HG03025 (cell line): ENCODE measurements around the gene SCN1B.
"Not testable (repeated sequence)": the region's sequence is repeated elsewhere in the genome, so short reads cannot be mapped to it uniquely, and the experiment has no call there.

Source experiments
- ATAC-seq: cut with Tn5 transposase; IDR thresholded peaks from one replicate; pipeline ENCODE4 v1.9.1; 2021; ENCODE audit warnings: mild to moderate bottlenecking, moderate library complexity; ENCODE audit not compliant: unreplicated experiment, low FRiP score

The SCN1B gene

DNA sequence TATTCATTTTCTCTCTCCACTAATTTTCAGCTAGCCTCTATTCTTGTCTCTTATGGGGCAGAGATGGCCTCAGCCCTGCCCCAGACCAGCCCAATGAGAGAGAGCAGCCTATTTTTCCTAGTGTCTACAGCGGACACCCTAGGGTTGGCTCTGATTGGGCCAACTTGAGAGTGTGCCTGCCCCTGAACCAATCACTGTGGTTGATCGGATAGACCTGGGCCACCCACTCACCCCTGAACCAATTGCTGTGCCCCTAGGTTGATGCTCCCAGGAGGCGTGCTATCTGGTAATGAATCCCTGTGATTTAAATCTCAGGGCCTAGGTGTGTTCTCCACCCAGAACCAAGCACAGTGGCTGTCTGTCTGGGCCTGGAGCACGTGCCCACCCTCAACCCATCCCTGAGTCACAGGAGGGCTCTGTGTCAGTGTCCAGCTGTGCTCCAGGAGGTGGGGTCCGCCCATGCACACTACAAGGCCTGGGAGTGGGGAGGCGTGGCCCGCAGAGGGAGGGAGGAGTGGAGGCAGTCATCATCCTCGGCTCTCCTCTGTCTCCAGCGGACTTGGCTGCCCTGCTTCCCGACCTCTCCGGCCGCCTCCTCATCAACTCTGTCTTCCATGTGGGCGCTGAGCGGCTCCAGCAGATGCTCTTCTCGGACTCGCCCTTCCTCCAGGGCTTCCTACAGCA, 14.9 kb upstream of the SCN1B start:
- no peak for ATAC-seq

DNA sequence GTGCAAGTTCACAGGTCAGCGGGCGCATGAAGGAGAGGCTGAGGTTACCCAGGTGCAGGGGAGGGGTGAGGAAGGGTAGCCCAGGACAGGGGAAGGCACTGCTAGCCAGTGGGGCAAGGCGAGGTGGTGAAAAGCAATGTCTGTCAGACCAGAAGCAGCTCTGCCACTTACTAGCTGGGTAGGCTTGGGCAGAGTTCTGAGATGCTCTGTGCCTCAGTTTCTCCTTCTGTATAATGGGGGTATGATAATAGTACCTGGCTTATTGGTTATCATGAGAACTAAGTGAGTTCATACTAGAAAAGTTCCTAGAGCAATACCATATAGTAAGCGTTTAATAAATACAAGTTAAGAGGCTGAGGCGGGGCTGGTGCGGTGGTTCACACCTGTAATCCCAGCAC, 14.3 kb upstream of the SCN1B start:
- ATAC-seq, result no peak

DNA sequence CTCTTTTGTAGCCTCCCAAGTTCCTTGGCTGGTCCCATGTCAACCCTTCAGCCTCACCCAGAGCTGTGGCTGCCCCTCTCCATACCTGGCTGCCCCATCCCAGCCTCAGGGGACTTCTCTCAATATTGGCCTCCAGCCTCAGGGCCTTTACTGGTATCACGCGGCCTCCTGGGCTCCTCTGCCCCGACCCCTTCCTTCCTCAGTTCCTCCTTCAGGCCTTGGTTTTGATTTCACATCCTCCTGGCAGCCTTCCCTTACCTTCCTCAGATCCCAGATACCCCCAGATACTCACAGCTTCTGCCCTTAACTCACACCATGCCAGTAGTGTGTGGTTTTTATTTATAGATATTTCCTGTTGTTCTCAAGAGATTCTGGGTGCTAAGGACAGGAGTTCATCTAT, 12.8 kb upstream of the SCN1B start:
- ATAC-seq, result no peak

DNA sequence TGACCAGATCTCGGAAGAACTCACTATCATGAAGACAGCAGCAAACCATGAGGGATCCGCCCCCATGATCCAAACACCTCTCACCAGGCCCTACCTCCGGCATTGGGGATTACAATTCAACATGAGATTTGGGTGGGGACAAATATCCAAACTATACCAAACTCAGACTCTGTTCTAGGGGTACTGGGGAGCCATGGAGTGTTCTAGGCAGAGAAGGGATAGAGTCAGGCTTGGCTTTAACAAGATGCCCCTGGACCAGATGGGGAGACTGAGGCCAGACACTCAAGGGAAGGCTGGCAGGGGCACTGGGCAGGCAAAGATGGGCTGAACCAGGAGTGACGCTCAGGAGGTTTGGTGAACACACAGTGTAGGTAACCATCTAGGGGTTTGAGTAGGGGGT, 11.9 kb upstream of the SCN1B start:
- no peak for ATAC-seq

- ATAC-seq, result no peak
Observed at GRCh38 chr19:35019144-35019543, 11.1 kb upstream of the SCN1B start.

GRCh38 chr19:35021016-35021415, 9.3 kb upstream of the SCN1B start:
- no peak for ATAC-seq

DNA sequence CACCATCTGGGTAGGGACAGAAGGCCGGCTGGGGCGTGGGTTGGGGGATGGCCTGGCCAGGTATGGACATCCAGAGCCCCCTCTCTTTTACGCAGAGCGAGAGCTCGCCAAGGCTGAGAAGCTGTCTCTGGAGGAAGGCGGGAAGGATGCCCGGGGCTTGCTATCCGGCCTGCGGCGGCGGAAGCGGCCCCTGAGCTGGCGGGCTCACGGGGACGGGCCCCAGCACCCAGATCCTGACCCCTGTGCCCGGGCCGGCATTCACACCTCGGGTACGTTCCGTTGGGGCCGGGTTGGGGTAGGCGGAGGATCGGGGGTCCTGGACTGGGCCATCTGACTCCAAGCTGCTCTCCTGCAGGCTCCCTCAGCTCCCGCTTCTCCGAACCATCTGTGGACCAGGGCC, 8.7 kb upstream of the SCN1B start:
- ATAC-seq, result no peak

DNA sequence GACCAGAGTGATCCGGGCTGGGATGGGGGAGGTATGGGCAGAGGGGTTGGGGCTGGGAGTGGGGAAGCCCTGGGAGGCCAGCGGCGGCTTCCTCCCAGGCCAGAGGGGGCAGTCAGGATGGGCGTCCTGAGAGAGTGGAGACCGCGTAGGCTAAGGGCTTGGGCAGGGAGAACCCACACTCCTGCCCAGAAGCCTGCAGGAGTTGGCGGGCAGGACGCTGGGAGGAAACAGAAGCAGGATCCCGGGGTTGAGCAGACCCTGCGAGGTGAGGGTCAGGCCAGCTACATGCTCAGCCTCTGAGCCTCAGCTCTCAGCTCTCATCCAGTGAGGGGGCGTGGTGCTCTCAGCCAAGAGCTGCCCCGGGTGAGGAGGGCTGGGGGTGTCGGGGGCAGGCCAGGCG, 7.8 kb upstream of the SCN1B start:
- no peak for ATAC-seq

DNA sequence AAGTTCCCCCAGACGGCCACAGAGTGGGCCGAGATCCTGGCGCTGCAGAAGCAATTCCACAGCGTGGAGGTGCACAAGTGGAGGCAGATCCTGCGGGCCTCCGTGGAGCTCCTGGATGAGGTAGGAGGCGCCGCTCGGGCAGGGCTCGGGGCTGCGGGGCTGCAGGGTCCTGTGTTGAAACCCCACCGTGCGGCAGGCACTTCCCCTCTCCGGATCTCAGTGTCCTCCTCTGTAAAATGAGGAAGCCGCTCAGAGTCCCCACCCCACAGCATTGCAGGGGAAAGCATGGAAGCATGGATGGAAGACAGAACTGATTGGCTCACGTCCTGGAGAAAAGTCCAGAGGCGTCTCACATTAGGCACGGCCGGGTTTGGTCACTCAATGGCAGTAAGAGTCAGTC, 6.8 kb upstream of the SCN1B start:
- ATAC-seq, result no peak

GRCh38 chr19:35024095-35024494, 6.2 kb upstream of the SCN1B start:
- no peak for ATAC-seq

GRCh38 chr19:35025969-35026368, 4.3 kb upstream of the SCN1B start:
- ATAC-seq, result no peak

GRCh38 chr19:35026418-35026817, 3.9 kb upstream of the SCN1B start:
- ATAC-seq, result no peak

- no peak for ATAC-seq
Observed at GRCh38 chr19:35027009-35027408, 3.3 kb upstream of the SCN1B start.

GRCh38 chr19:35027851-35028599, 2.2 kb upstream of the SCN1B start:
- no peak for ATAC-seq

- not testable (repeated sequence) for ATAC-seq
Observed at GRCh38 chr19:35028600-35028885, 1.7 kb upstream of the SCN1B start.

DNA sequence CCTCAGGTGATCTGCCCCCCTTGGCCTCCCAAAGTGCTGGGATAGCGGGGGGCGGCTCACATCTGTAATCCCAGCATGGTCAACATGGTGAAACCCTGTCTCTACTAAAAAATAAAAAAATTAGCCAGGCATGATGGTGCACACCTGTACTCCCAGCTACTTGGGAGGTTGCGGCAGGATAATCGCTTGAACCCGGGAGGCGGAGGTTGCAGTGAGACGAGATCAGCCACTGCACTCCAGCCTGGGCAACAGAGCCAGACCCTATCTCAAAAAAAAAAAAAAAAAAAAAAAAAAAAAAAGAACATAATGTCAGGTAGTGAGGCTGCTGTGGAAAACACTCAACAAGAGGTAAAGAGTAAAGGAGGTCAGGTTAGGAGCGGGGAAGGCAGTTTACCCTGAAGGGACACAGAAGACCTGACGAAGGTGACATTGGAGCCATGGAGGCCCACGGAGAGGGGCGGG, 964 bp upstream of the SCN1B start:
- not testable (repeated sequence) for ATAC-seq

- ATAC-seq, result no peak
Observed at GRCh38 chr19:35029737-35030256, 473 bp upstream of the SCN1B start.

DNA sequence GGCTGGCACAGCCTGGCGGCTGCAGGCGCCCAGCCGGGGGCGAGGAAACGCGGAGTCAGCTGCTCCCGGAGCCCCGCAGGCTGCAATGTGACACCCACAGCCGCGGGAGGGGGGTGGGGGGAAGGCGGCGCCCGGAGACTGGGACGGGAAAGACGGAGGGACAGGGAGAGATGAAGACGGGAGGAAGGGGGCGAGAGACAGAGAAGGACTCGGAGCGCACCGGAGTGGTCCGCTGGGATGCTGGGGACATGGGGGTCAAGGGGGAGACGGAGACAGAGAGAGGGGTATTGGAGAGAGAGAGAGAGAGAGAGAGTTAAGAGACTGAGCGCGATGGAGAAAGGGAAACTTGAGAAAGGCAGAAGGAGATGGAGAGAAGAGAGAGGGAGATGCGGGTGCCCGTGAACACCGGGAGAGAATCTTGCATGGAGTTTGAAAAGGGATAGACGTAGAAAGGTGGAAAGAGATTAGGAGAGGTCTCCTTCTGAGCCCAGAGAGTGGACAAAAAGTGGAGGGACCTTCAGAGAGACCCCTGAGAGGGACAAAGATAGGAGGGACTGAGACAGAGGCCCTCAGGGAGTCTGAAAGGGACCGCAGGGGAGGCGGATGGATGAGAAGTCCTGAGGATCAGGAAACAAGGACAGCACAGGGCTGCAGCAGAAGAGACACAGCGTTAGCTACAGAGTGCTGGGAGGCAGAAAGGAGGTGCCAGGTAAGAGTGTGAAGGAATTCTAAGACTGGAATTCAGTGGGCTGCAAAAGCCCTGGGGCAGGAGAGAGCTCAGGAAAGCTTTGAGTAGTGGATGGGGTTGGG, 1.0 kb downstream of the SCN1B start:
- ATAC-seq, result no peak

GRCh38 chr19:35032356-35032865, 2.1 kb downstream of the SCN1B start:
- ATAC-seq, result no peak

DNA sequence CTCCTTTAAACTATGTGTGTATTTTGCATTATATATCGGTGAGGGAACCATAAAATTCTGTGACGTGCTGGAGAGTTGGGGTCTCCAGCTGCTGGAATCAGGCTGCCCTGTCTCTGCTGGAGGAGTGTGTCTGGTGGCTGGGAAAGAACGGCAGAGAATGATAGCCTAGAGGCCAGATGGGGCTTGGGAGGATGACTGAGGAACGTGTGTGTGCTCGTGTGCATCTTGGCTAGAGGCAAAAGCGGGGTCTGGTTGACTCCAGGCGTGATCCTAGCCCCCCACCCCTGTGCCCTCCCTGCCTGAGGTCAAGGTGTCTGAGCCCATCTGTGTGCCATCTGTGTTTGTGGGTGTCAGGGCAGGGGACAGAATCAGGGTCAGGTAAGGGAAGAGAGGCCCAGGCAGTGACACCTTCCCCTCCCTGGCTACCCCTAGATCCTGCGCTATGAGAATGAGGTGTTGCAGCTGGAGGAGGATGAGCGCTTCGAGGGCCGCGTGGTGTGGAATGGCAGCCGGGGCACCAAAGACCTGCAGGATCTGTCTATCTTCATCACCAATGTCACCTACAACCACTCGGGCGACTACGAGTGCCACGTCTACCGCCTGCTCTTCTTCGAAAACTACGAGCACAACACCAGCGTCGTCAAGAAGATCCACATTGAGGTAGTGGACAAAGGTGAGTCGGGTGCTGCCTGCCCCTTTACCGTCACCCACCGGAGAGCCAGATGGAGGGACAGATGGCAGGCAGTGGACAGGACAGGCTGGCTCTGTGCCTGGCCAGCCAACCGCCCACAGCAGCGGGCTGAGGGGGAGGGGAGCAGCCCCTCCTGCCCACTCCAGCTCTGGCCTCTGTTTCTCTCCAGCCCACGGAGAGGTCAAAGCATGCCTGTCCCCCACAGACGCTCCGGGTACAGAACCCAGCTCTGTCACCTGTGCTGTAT, 3.1 kb downstream of the SCN1B start:
- ATAC-seq, result no peak
